AG10803 (cell line): ENCODE measurements around the gene SRD5A1.

ENCODE experiments used
- DNase-seq: peaks from one replicate; pipeline ENCODE4 v3.0.0; 2010; ENCODE audit warnings: low read depth
- H3K4me3 ChIP-seq: 2 replicates; pipeline ENCODE4 v1.5.1; 2011; ENCODE audit warnings: mild to moderate bottlenecking, low read length, control low read depth
- CTCF ChIP-seq: conservative IDR thresholded peaks from 2 replicates; pipeline ENCODE4 v1.5.1; 2011; ENCODE audit warnings: mild to moderate bottlenecking, low read length, control low read depth, inconsistent platforms

Gene SRD5A1

GRCh38 chr5:6632324-6632887 is 834 bp upstream of the SRD5A1 start:
- DNase-seq, result peak; percentile 31
- peak; percentile 18; the same call in 1 of the 2 replicates for TF ChIP-seq CTCF
- H3K4me3 ChIP-seq, result peak overlapping the region; percentile 93

- peak overlapping the region; percentile 93 for H3K4me3 ChIP-seq
- TF ChIP-seq CTCF, result no peak
- no peak for DNase-seq
Measured at GRCh38 chr5:6633469-6634245, 417 bp downstream of the SRD5A1 start.

GRCh38 chr5:6634306-6634705 is 1.1 kb downstream of the SRD5A1 start:
- DNase-seq, result peak; percentile 12
- TF ChIP-seq CTCF, result no peak
- peak overlapping the region; percentile 93 for H3K4me3 ChIP-seq

GRCh38 chr5:6634788-6635430 is 1.7 kb downstream of the SRD5A1 start:
- DNase-seq, result no peak
- no peak for TF ChIP-seq CTCF
- peak overlapping the region; percentile 93; the same call in 1 of the 2 replicates for H3K4me3 ChIP-seq

GRCh38 chr5:6636293-6636692 is 3.1 kb downstream of the SRD5A1 start:
- no peak for DNase-seq
- TF ChIP-seq CTCF, result no peak
- H3K4me3 ChIP-seq, result no peak overlapping the region

- no peak overlapping the region for H3K4me3 ChIP-seq
- no peak for TF ChIP-seq CTCF
- DNase-seq, result no peak
Measured at GRCh38 chr5:6637022-6637421, 3.8 kb downstream of the SRD5A1 start.
